ENCODE results near the gene GGA3.
"Not testable (repeated sequence)": the region's sequence is repeated elsewhere in the genome, so short reads cannot be mapped to it uniquely, and the experiment has no call there.

The GGA3 gene

DNA sequence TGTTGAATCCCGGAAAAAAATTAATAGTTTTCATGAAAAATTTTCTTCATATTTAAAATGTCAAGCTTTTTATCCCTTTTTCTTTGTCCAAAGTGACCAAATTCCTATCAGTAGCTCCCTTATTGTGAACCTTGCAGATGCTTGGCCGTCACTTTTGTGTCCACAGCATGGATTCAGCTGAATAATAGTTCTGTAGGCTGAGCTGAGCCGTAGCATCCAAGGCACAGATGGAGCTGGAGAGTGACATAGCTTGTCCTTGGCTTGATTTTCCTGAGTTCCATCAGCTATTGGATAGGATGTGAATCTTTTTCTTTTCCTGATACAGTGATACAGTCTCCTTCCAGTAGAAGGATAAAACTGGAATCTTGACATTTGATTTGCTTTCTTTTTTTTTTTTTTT, 52.3 kb downstream of the GGA3 start:
- DNase-seq (ENCODE audit: low read depth), result no peak

DNA sequence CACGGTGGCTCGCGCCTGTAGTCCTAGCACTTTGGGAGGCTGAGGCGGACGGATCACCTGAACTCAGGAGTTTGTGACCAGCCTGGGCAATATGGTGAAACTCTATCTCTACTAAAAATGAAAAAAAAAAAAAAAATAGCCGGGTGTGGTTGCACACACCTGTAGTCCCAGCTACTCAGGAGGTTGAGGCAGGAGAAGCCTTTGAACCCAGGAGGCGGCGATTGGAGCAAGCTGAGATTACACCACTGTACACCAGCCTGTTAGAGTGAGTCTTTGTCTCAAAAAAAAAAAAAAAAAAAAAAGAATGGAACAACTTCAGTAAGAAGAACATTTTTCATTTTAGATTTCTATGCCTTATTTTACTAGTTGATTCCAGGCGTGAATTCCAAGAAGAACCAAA, 53.2 kb downstream of the GGA3 start:
- DNase-seq (ENCODE audit: low read depth), result no peak

DNA sequence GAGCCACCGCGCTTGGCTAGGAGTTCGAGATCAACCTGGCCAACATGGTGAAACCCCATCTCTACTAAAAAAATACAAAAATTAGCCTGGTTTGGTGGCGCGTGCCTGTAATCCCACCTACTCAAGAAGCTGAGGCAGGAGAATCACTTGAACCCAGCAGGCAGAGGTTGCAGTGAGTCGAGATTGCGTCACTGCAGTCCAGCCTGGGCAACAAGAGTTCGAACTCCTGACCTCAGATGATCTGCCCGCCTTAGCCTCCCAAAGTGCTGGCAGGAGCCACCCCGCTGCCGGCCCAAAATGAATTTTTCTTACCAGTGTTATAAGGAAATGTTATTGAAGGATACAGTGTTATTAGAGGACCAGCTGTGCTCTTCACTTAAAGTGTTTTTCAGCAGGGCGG, 53.6 kb downstream of the GGA3 start:
- DNase-seq (ENCODE audit: low read depth), result no peak

DNA sequence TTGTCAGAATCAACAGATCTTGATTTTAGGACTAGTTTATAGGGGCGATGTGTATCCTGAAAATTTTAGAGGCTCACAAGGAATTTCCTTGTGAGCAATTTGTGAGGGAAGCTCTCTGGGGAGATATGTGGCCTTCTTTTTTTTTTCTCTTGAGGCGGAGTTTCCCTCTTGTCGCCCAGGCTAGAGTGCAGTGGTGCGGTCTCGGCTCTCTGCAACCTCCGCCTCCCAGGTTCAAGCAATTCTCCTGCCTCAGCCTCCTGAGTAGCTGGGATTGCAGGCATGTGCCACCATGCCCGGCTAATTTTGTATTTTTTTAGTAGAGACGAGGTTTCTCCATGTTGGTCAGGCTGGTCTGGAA, 54.4 kb downstream of the GGA3 start:
- DNase-seq (ENCODE audit: low read depth), result not testable (repeated sequence)

DNA sequence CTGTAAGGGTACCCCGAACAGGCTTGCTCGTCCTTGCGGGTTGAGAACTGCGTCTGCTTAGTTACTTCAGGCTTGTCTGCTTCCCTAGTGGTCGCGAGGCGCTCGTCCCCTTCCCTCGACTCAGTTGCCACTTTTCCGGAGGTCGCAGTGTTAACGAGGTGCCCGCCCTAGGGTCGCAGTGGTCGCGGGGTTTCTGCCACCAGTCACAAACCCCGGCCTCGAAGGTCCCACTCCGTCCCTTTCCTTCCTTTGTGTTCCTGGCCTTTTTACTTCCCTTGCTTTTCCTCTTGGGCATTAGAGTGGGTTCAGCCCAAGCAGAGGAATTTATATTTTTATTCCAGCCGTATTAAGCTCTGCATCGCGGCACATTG, 55.6 kb downstream of the GGA3 start:
- no peak for DNase-seq (ENCODE audit: low read depth)

DNA sequence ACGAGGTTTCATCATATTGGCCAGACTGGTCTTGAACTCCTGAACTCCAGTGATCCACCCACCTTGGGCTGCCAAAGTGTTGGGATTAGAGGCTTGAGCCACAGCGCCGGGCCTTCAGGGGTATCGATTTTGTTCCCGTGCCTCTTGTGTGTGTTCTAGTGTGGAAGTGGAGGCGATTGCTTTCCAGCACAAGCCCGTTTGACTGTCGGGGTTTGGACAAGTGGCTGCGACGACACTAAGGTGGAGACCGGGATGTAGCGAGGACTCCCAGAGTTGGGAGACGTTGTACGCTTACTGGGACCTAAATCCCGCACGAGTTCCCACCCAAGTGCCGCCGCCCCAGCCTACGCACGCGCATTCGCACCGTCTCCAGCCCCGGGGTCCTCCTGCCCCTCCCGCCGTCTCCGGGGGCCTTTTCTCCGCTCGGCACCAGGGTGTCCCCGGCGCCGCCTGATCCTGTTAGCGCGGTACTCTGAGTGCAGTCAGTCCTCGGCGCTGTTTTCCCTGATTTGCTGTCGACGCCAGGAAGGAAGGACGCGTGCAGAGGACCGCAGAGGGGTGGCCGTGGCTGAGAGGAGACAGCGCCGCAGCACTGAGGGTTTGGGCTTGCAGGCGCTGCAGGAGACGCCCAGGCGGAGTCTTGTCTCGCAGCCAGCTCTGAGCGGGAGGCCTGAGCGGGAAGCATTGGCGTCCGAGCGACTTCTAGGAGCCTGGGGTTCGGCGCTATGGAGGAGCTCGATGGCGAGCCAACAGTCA, 56.2 kb downstream of the GGA3 start, which contains the start of gene NUP85:
Gene NUP85, plus strand, starts transcription at position 643 of the 756 bp plus-strand sequence. Its CDS starts 83 bp downstream, at position 726.
- DNase-seq (ENCODE audit: low read depth), result peak; percentile 83

DNA sequence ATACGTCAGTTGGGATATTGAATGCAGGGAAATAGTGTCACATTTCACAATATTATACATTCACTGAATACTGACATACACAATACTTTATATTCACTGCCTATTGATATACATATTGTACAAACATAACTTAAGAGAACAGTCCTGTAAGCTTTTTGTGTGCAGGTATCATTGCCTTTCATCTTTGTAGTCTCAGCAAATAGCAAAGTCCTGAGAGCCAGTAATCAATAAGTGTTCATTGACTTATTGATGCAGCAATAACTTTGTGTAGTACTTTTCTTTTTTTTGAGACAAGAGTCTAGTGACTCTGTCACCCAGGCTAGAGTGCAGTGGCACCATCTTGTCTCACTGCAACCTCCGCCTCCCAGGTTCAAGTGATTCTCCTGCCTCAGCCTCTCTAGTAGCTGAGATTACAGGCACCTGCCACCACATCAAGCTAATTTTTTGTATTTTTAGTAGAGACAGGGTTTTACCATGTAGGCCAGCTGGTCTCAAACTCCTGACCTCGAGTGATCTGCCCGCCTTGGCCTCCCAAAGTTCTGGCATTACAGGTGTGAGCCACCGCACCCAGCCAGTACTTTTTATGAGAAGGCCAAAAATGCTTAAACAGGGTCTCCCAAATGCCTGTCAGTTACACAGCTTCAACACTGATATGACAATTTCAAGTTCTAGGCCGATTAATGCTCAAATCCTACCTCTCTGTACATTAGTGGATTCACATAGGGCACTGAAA, 61.4 kb downstream of the GGA3 start:
- no peak for DNase-seq (ENCODE audit: low read depth)

DNA sequence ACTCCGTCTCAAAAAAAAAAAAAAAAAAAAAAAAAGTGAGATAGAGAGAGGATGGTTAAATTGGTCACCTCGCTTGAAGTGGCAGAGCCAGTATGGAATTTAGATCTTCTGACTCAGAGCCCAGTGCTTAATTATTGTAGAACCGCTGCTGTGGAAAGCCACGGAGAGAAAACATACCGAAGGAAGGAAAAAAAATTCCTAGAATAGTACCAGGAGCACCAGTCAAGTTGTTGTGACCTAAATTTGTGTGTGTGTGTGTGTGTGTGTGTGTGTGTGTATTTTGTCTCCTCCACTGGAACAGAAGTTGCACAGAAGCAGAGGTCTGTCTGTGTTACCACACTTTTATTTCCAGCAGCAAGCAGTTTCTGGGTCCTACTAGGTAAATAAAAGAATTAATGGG, 66.5 kb downstream of the GGA3 start:
- DNase-seq (ENCODE audit: low read depth), result peak; percentile 27

DNA sequence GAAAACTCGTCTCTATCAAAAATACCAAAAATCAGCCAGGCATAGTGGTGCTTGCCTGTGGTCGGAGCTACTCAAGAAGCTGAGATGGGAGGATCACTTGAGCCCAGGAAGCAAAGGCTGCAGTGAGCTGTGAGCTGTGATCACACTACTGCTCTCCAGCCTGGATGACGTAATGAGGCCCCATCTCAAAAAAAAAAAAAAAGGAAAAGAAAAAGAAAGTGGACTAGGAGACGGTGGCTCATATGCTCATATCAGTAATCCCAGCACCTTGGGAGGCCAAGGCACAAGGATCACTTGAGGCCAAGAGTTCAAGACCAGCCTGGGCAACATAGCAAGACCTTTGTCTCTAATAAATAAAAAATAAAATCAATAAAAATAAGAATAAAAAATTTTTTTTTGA, 69.8 kb downstream of the GGA3 start:
- DNase-seq (ENCODE audit: low read depth), result peak; percentile 67

DNA sequence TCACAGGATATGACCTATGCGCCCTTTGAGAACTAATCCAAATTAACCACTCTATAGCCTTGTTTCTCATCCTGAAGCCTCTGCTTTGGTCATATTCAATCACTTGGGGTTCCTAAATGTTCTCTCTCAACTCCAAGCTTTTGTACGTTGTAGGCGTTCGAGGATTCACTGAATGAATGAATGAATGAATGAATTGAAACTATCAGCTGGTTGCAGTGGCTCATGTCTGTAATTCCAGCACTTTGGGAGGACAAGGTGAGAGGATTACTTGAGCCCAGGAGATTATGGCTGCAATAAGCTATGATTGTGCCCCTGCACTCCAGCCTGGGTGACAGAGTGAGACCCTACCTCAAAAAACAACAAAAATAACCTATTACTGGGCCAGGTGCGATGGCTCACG, 72.8 kb downstream of the GGA3 start:
- DNase-seq (ENCODE audit: low read depth), result no peak
